H1 (cell line): ENCODE measurements around the gene ICA1. TPM values are rescaled to one million over a fixed set of nuclear protein-coding genes. Genes with fewer than 3 reads are reported as not detected.
A peak's percentile ranks its signal among the peaks of the same experiment; 100 is the strongest.

Experiments used
- CTCF ChIA-PET: fragments of 300-600 bp; sonication (Branson Sonifier 250); formaldehyde crosslinking; loops from one replicate; lab custom pipeline; 2021; ENCODE audit not compliant: partially characterized antibody; lab: Charles Lee
- POLR2A ChIA-PET: fragments of 300-600 bp; sonication (Branson Sonifier 250); formaldehyde crosslinking; loops from one replicate; lab custom pipeline; 2021; ENCODE audit warnings: inconsistent platforms; ENCODE audit not compliant: partially characterized antibody; lab: Charles Lee
- DNase-seq, 2 experiments: peaks; one replicate each; pipeline versions ENCODE4 v3.0.0 to v3.0.0-alpha.2; 2010 to 2022; ENCODE audit warnings: low spot score in 2 of 2, low read depth in 1 of 2, mixed read lengths in 1 of 2
- FAIRE-seq: peaks from 2 replicates; lab custom pipeline; 2011; peaks lifted over from hg19 to GRCh38; lab: Jason Lieb, UNC
- H2AFZ ChIP-seq: 2 replicates; pipeline ENCODE4 v1.8.1; 2012; ENCODE audit warnings: low read length, inconsistent platforms
- H2AK5ac ChIP-seq: 2 replicates; pipeline ENCODE4 v1.6.1; 2013; ENCODE audit warnings: low read depth, low read length
- H2BK120ac ChIP-seq: replicated peaks from 2 replicates; pipeline ENCODE3; 2013; ENCODE audit warnings: low read depth, low read length, inconsistent platforms
- H2BK12ac ChIP-seq: 2 replicates; pipeline ENCODE4 v1.6.1; 2013; ENCODE audit warnings: low read depth, low read length
- H2BK15ac ChIP-seq: 2 replicates; pipeline ENCODE4 v1.6.1; 2013; ENCODE audit warnings: low read length
- H2BK20ac ChIP-seq: 2 replicates; pipeline ENCODE4 v1.6.1; 2013; ENCODE audit warnings: low read length
- H2BK5ac ChIP-seq: 2 replicates; pipeline ENCODE4 v1.6.1; 2013; ENCODE audit warnings: low read depth, low read length
- H3K14ac ChIP-seq: 2 replicates; pipeline ENCODE4 v1.6.1; 2013; ENCODE audit warnings: inconsistent platforms; ENCODE audit not compliant: insufficient read length
- H3K18ac ChIP-seq: 2 replicates; pipeline ENCODE4 v1.6.1; 2013; ENCODE audit warnings: low read length; ENCODE audit errors: extremely low read depth
- H3K23ac ChIP-seq: 2 replicates; pipeline ENCODE4 v1.6.1; 2013; ENCODE audit warnings: inconsistent platforms; ENCODE audit not compliant: insufficient read length
- H3K23me2 ChIP-seq: 2 replicates; pipeline ENCODE4 v1.6.1; 2013; ENCODE audit warnings: low read depth, low read length
- H3K27ac ChIP-seq: 2 replicates; pipeline ENCODE4 v1.6.1; 2011; ENCODE audit warnings: low read depth, low read length, inconsistent platforms
- H3K27me3 ChIP-seq, 4 experiments: replicated peaks in 1 of 4; 1 replicate in 1 of 4; 2 replicates in 3 of 4; pipeline versions ENCODE4 v1.6.1 to v1.8.1; 2011 to 2013; ENCODE audit warnings: low read length in 3 of 4, mild to moderate bottlenecking in 3 of 4, inconsistent platforms in 2 of 4, mixed read lengths in 2 of 4, moderate library complexity in 1 of 4; ENCODE audit not compliant: control insufficient read depth in 3 of 4, insufficient read depth in 3 of 4; ENCODE audit errors: extremely low read depth in 1 of 4
- H3K36me3 ChIP-seq, 4 experiments: 2 replicates each; pipeline versions ENCODE4 v1.6.1 to v1.8.1; 2011 to 2013; ENCODE audit warnings: mild to moderate bottlenecking in 4 of 4, low read length in 3 of 4, moderate library complexity in 2 of 4, control low read depth in 1 of 4, inconsistent platforms in 1 of 4; ENCODE audit not compliant: insufficient read depth in 4 of 4, control insufficient read depth in 2 of 4
- H3K4ac ChIP-seq: replicated peaks from 2 replicates; pipeline ENCODE3; 2013; ENCODE audit warnings: low read length, low read depth, mixed read lengths, inconsistent platforms; ENCODE audit not compliant: insufficient read length
- H3K4me1 ChIP-seq, 4 experiments: replicated peaks in 1 of 4; 1 replicate in 1 of 4; 2 replicates in 3 of 4; pipeline versions ENCODE4 v1.6.1 to v1.8.1; 2011 to 2013; ENCODE audit warnings: low read length in 3 of 4, inconsistent platforms in 2 of 4, mixed read lengths in 1 of 4; ENCODE audit not compliant: insufficient read depth in 4 of 4, control insufficient read depth in 3 of 4
- H3K4me2 ChIP-seq, 2 experiments: 2 replicates each; pipeline versions ENCODE4 v1.6.1 to v1.8.1; 2011 to 2013; ENCODE audit warnings: low read depth in 2 of 2, low read length in 2 of 2, control low read depth in 1 of 2, inconsistent platforms in 1 of 2, mild to moderate bottlenecking in 1 of 2; ENCODE audit not compliant: insufficient read depth in 1 of 2
- H3K4me3 ChIP-seq, 4 experiments: fragments of 200-600, 300-600 bp in 1 of 4; sonication (generic), shearing (Covaris generic), sonication (Bioruptor Twin) in 1 of 4; 2 replicates each; pipeline versions ENCODE4 v1.5.1 to v1.8.1; 2011 to 2016; ENCODE audit warnings: low read length in 4 of 4, low read depth in 3 of 4, control low read depth in 2 of 4, inconsistent platforms in 2 of 4, mild to moderate bottlenecking in 2 of 4, mixed read lengths in 1 of 4, moderate library complexity in 1 of 4; ENCODE audit not compliant: insufficient read depth in 2 of 4; ENCODE audit errors: extremely low read depth in 1 of 4
- H3K56ac ChIP-seq: replicated peaks from 2 replicates; pipeline ENCODE3; 2013; ENCODE audit warnings: low read depth, mild to moderate bottlenecking, mixed read lengths, low read length, inconsistent platforms; ENCODE audit not compliant: insufficient read length
- H3K79me1 ChIP-seq: 2 replicates; pipeline ENCODE4 v1.6.1; 2013; ENCODE audit warnings: low read depth, low read length, control low read depth
- H3K79me2 ChIP-seq, 2 experiments: 2 replicates each; pipeline versions ENCODE4 v1.6.1 to v1.8.1; 2012 to 2013; ENCODE audit warnings: low read length in 2 of 2, mild to moderate bottlenecking in 2 of 2, inconsistent platforms in 1 of 2; ENCODE audit not compliant: insufficient read depth in 2 of 2, control insufficient read depth in 1 of 2
- H3K9ac ChIP-seq, 4 experiments: replicated peaks in 1 of 4; 1 replicate in 1 of 4; 2 replicates in 3 of 4; pipeline versions ENCODE4 v1.6.1 to v1.8.1; 2011 to 2013; ENCODE audit warnings: low read depth in 3 of 4, low read length in 3 of 4, control low read depth in 2 of 4, mild to moderate bottlenecking in 2 of 4, moderate library complexity in 2 of 4, inconsistent platforms in 1 of 4; ENCODE audit errors: extremely low read depth in 1 of 4
- H3K9me3 ChIP-seq, 2 experiments: 2 replicates each; pipeline versions ENCODE4 v1.6.1 to v1.8.1; 2012 to 2013; ENCODE audit warnings: mild to moderate bottlenecking in 2 of 2, moderate library complexity in 2 of 2, control low read depth in 1 of 2, inconsistent platforms in 1 of 2, low read depth in 1 of 2, low read length in 1 of 2, mixed read lengths in 1 of 2; ENCODE audit not compliant: insufficient read depth in 2 of 2
- H4K20me1 ChIP-seq, 2 experiments: replicated peaks in 1 of 2; 2 replicates each; pipeline versions ENCODE3 to v1.8.1; 2011 to 2013; ENCODE audit warnings: inconsistent platforms in 2 of 2, low read length in 2 of 2, mild to moderate bottlenecking in 1 of 2; ENCODE audit not compliant: insufficient read depth in 2 of 2, control insufficient read depth in 1 of 2
- H4K5ac ChIP-seq: 2 replicates; pipeline ENCODE4 v1.6.1; 2013; ENCODE audit warnings: low read length, low read depth, mixed read lengths, inconsistent platforms; ENCODE audit not compliant: insufficient read length
- H4K8ac ChIP-seq: 2 replicates; pipeline ENCODE4 v1.8.0; 2013; ENCODE audit warnings: mild to moderate bottlenecking, moderate library complexity, low read length, inconsistent platforms; ENCODE audit not compliant: insufficient read depth; ENCODE audit errors: extremely low read depth
- H4K91ac ChIP-seq: replicated peaks from 2 replicates; pipeline ENCODE3; 2013; ENCODE audit warnings: low read length, mixed read lengths, inconsistent platforms; ENCODE audit not compliant: insufficient read length
- BRCA1 ChIP-seq: IDR thresholded peaks from 2 replicates; pipeline ENCODE4 v1.6.1; 2012; ENCODE audit warnings: low read depth, low read length, improper control_type of control experiment
- CEBPB ChIP-seq: IDR thresholded peaks from 2 replicates; pipeline ENCODE4 v1.6.1; 2012; ENCODE audit warnings: low read depth, low read length
- RFX5 ChIP-seq: IDR thresholded peaks from 2 replicates; pipeline ENCODE4 v1.6.1; 2011; ENCODE audit warnings: low read depth, low read length, improper control_type of control experiment, borderline replicate concordance
- TAF1 ChIP-seq: IDR thresholded peaks from 2 replicates; pipeline ENCODE4 v1.6.1; 2011; ENCODE audit warnings: mild to moderate bottlenecking, low read depth, low read length
- WGBS, 2 experiments: shearing (Covaris generic) in 1 of 2; methylation state at CpG; one replicate each; pipeline versions ENCODE4 v1.1.6 to v1.1.7; 2013 to 2015; ENCODE audit warnings: low lambda C conversion rate in 2 of 2, mixed read lengths in 2 of 2, inconsistent platforms in 1 of 2, low coverage in 1 of 2, missing lambda C conversion rate in 1 of 2; ENCODE audit not compliant: insufficient replicate concordance in 2 of 2, insufficient coverage in 1 of 2, insufficient read length in 1 of 2; ENCODE audit errors: extremely low coverage in 1 of 2, missing lambda C conversion rate in 1 of 2; 5-methylcytosine and 5-hydroxymethylcytosine counted together
- polyA plus RNA-seq, 7 experiments: library from polyadenylated mRNA; depleted of rRNA in 3 of 7; stranded (reverse) in 5 of 7; unstranded in 2 of 7; fragments of >200 nt in 5 of 7; fragments of 200-250 nt in 2 of 7; gene quantifications; 1 replicate in 5 of 7; 2 replicates in 1 of 7; 4 replicates in 1 of 7; pipeline versions ENCODE4 v1.2.1 to v1.2.3, GENCODE V29; 2011 to 2013; ENCODE audit warnings: missing spikeins in 2 of 7, mixed read lengths in 2 of 7
- total RNA-seq: library from RNA; stranded (reverse); fragmentation: NEBNext Ultra II Directional; extraction: Animal tissue kit (Norgen Biotek cat#: 25700); gene quantifications from 2 replicates; pipeline ENCODE4 v1.2.1, GENCODE V29; 2021

Gene ICA1
- total and polyA plus RNA-seq, 2 of the 8 experiments (the other 6 are each of a cell fraction or from before 2014, with no cell fraction given), result 14.9 to 37.1 TPM

- Histone ChIP-seq H2AK5ac (no peak overlapping the region; the same call in 1 of the 2 replicates), H3K27ac (no peak overlapping the region), H3K4me2 (no peak overlapping the region), H4K91ac (no peak overlapping the region), H4K20me1 (no peaks in the 10 kb centered on the region), H3K9ac (no peak overlapping the region), H2BK12ac (no peak overlapping the region)
- POLR2A ChIA-PET, result interaction anchor here (0.6 kb wide), 1 partner anchor 18 kb away, joined by 3 read pairs; no protein-coding TSS in a partner anchor
- no peak for FAIRE-seq
- CTCF ChIA-PET, result interaction anchor here (0.9 to 1.2 kb wide), 3 partner anchors 10 to 58 kb away, joined by 3 to 10 read pairs (median 3); no protein-coding TSS in a partner anchor
- TF ChIP-seq CEBPB, result no peak
- no peak for TF ChIP-seq BRCA1
- no peak for TF ChIP-seq RFX5
- no peak for TF ChIP-seq TAF1
- TF ChIP-seq, all 59 proteins: peak for 0
- no peak overlapping the region for H3K14ac ChIP-seq
- H3K27me3 ChIP-seq, result no peaks in the 10 kb centered on the region
- peak overlapping the region; percentile 37; the same call in 1 of the 2 replicates for H2BK15ac ChIP-seq
- H3K36me3 ChIP-seq, result no peaks in the 10 kb centered on the region
- no peak overlapping the region for H3K4me3 ChIP-seq
- no peak overlapping the region for H2BK20ac ChIP-seq
- no peak overlapping the region for H3K18ac ChIP-seq
- no peak overlapping the region for H2AFZ ChIP-seq
- H3K23ac ChIP-seq, result no peak overlapping the region
- H2BK5ac ChIP-seq, result 0 out of 2 replicates have a peak overlapping the region, but pooled peaks have one; percentile 54
- no peaks in the 10 kb centered on the region for H3K79me2 ChIP-seq
- no peak overlapping the region for H3K56ac ChIP-seq
- peaks cover 5% of the 10 kb centered on the region; the same call in 1 of the 2 replicates for H3K79me1 ChIP-seq
- H3K4me1 ChIP-seq, result peaks cover 0 to 12% (median 2%) of the 10 kb centered on the region in 4 experiments; a peak in 4 of 7 replicates
- no peak overlapping the region for H4K5ac ChIP-seq
- H2BK120ac ChIP-seq, result no peak overlapping the region
- H3K9me3 ChIP-seq, result no peaks in the 10 kb centered on the region
- 83% methylated on average over 10 of the region's 10 CpGs; no CpG with 5 or more reads in 1 of the 2 experiments for WGBS, 2 experiments
- H3K23me2 ChIP-seq, result no peaks in the 10 kb centered on the region
- no peak overlapping the region for H4K8ac ChIP-seq
- no peak overlapping the region for H3K4ac ChIP-seq
- no peak for DNase-seq
Observed at GRCh38 chr7:8176370-8177081, 85.4 kb downstream of the ICA1 start.
